CD4-positive, CD25-positive, alpha-beta regulatory T cell (primary cell): ENCODE measurements around the gene DSE. TPM values are rescaled to one million over a fixed set of nuclear protein-coding genes. Genes with fewer than 3 reads are reported as not detected.

Experiments used
- ATAC-seq, 2 donors: fragments of 150-1000 bp; cut with Tn5 transposase; one replicate each; pipeline ENCODE4 v1.10.0; 2021; ENCODE audit warnings: low read depth in 2 of 2, moderate number of reproducible peaks in 2 of 2, moderate library complexity in 1 of 2
- DNase-seq, 3 donors: peaks; one replicate each; pipeline versions ENCODE4 v3.0.0 to v3.0.0-alpha.2; 2012 to 2022; ENCODE audit warnings: mixed read lengths in 1 of 3
- H3K27ac ChIP-seq: one replicate; pipeline ENCODE4 v1.7.0; 2013; ENCODE audit warnings: mild to moderate bottlenecking, low read length; ENCODE audit not compliant: insufficient read depth, poor library complexity, severe bottlenecking
- H3K27me3 ChIP-seq: one replicate; pipeline ENCODE4 v1.7.0; 2013; ENCODE audit warnings: low read length; ENCODE audit not compliant: control insufficient read depth, insufficient read depth
- H3K36me3 ChIP-seq: one replicate; pipeline ENCODE4 v1.7.0; 2013; ENCODE audit warnings: mild to moderate bottlenecking, low read length, moderate library complexity; ENCODE audit not compliant: control insufficient read depth, insufficient read depth
- H3K4me1 ChIP-seq: 2 replicates; pipeline ENCODE4 v1.7.0; 2013; ENCODE audit warnings: mild to moderate bottlenecking, low read length; ENCODE audit not compliant: insufficient read depth, control insufficient read depth, poor library complexity, severe bottlenecking
- H3K4me3 ChIP-seq: one replicate; pipeline ENCODE4 v1.7.0; 2013; ENCODE audit warnings: low read depth, mild to moderate bottlenecking, low read length, moderate library complexity
- H3K9me3 ChIP-seq, 2 experiments: 1 replicate in 1 of 2; 2 replicates in 1 of 2; pipeline ENCODE4 v1.7.0; 2013; ENCODE audit warnings: low read length in 2 of 2, mild to moderate bottlenecking in 1 of 2, moderate library complexity in 1 of 2; ENCODE audit not compliant: control insufficient read depth in 2 of 2
- H3K27ac Mint-ChIP-seq, 3 donors: one replicate each; pipeline ENCODE4 v1.8.0; 2020 to 2022; ENCODE audit warnings: mild to moderate bottlenecking in 3 of 3, mixed read lengths in 3 of 3, moderate library complexity in 2 of 3
- H3K27me3 Mint-ChIP-seq: one replicate; pipeline ENCODE4 v1.8.0; 2022; ENCODE audit warnings: mild to moderate bottlenecking, mixed read lengths
- H3K36me3 Mint-ChIP-seq: one replicate; pipeline ENCODE4 v1.8.0; 2020; ENCODE audit warnings: mixed read lengths
- H3K4me1 Mint-ChIP-seq, 4 donors: one replicate each; pipeline ENCODE4 v1.8.0; 2020 to 2022; ENCODE audit warnings: mixed read lengths in 4 of 4, mild to moderate bottlenecking in 1 of 4
- H3K4me3 Mint-ChIP-seq, 4 donors: one replicate each; pipeline ENCODE4 v1.8.0; 2020 to 2022; ENCODE audit warnings: mild to moderate bottlenecking in 4 of 4, mixed read lengths in 4 of 4, moderate library complexity in 3 of 4
- H3K9me3 Mint-ChIP-seq, 7 donors: one replicate each; pipeline ENCODE4 v1.8.0; 2020 to 2022; ENCODE audit warnings: mixed read lengths in 7 of 7, mild to moderate bottlenecking in 3 of 7, moderate library complexity in 2 of 7
- polyA plus RNA-seq, 4 donors: library from polyadenylated mRNA; unstranded; fragments of 300-500 nt; fragmentation: Illumina TruSeq; gene quantifications; one replicate each; pipeline ENCODE4 v1.2.3, GENCODE V29; 2021
- total RNA-seq: library from RNA; stranded (reverse); gene quantifications from one replicate; pipeline ENCODE4 v1.2.3, GENCODE V29; 2022

DSE gene
- total and polyA plus RNA-seq, 5 donors from 2014 or later = 1.9 to 10.2 (median 3.1) TPM

DNA sequence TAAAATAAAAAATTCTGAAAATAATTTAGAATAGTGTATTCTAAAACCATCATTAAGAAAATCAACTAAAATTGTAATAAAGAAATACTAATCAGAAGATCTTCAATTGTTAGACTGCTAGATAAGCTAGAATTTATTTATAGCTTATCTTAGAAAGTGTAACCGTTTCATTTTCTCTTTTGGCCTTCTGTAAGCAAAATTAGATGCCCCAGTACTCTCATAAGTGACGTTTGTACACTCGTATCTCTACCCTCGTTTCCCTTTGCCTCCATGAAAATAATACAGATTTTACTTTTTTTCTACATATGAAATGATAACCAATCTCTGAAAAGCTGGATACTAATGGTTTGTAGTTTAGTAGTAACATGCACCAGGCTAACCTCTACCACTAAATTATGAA lies 19.8 kb downstream of the DSE start:
- ATAC-seq (no peak), DNase-seq (no peak)
- no peak overlapping the region for H3K4me3 ChIP-seq
- H3K4me1 ChIP-seq = peaks cover 3% of the 10 kb centered on the region
- no peaks in the 10 kb centered on the region for H3K27me3 ChIP-seq
- H3K9me3 ChIP-seq = no peaks in the 10 kb centered on the region
- Mint-ChIP-seq H3K36me3 (no peaks in the 10 kb centered on the region), H3K9me3 (peaks cover 0 to 2% (median 0%) of the 10 kb centered on the region in 7 donors), H3K27me3 (no peaks in the 10 kb centered on the region), H3K4me1 (peaks cover 8 to 33% (median 19%) of the 10 kb centered on the region in 4 donors), H3K27ac (no peak overlapping the region), H3K4me3 (peak overlapping the region in 1 of 4 donors; percentile 74)
- no peak overlapping the region for H3K27ac ChIP-seq
- no peaks in the 10 kb centered on the region for H3K36me3 ChIP-seq

GRCh38 chr6:116392132-116393013 lies 21.6 kb downstream of the DSE start:
- Histone ChIP-seq H3K27ac (no peak overlapping the region), H3K27me3 (no peaks in the 10 kb centered on the region), H3K9me3 (no peaks in the 10 kb centered on the region), H3K4me1 (peaks cover 3% of the 10 kb centered on the region), H3K4me3 (peak overlapping the region; percentile 28), H3K36me3 (no peaks in the 10 kb centered on the region)
- peaks cover 0 to 2% (median 0%) of the 10 kb centered on the region in 7 donors for H3K9me3 Mint-ChIP-seq
- DNase-seq (peak in 1 of 3 donors; percentile 8), ATAC-seq (peak in 1 of 2 donors; percentile 16)
- peaks cover 4% of the 10 kb centered on the region for H3K27me3 Mint-ChIP-seq
- peak overlapping the region in 2 of 3 donors; percentile 22 to 47 for H3K27ac Mint-ChIP-seq
- peak overlapping the region in 1 of 4 donors; percentile 48 for H3K4me3 Mint-ChIP-seq
- peaks cover 8 to 26% (median 19%) of the 10 kb centered on the region in 4 donors for H3K4me1 Mint-ChIP-seq
- no peaks in the 10 kb centered on the region for H3K36me3 Mint-ChIP-seq

DNA sequence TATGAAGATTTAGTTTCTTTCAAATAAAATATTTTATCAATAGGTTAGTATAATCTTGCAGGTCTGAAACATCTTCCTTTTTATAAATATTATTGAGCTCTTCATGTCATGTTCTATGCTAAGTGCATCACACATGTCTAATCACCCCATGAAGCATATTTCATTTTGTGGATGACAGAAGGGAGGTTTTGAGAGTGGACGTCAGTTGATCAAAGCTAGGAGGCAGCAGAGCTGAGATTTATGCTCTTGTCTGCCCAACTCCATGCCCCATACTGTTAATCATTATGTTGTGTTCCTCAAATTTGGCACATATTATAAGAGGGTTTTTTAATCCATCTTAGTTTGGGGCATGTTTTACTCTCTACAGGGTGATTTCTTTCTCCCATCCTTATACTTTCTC lies 22.7 kb downstream of the DSE start:
- H3K27ac ChIP-seq = no peak overlapping the region
- no peak overlapping the region for H3K4me3 Mint-ChIP-seq
- no peaks in the 10 kb centered on the region for H3K36me3 ChIP-seq
- peaks cover 3% of the 10 kb centered on the region for H3K4me1 ChIP-seq
- no peak overlapping the region for H3K4me3 ChIP-seq
- peaks cover 4% of the 10 kb centered on the region for H3K27me3 Mint-ChIP-seq
- H3K4me1 Mint-ChIP-seq = peaks cover 8 to 25% (median 19%) of the 10 kb centered on the region in 4 donors
- H3K9me3 Mint-ChIP-seq = peaks cover 0 to 2% (median 0%) of the 10 kb centered on the region in 7 donors
- DNase-seq (no peak), ATAC-seq (no peak)
- no peaks in the 10 kb centered on the region for H3K9me3 ChIP-seq
- H3K27ac Mint-ChIP-seq = no peak overlapping the region
- no peaks in the 10 kb centered on the region for H3K36me3 Mint-ChIP-seq
- H3K27me3 ChIP-seq = no peaks in the 10 kb centered on the region

GRCh38 chr6:116395647-116396046 lies 24.9 kb downstream of the DSE start:
- Mint-ChIP-seq H3K27me3 (peaks cover 4% of the 10 kb centered on the region), H3K4me1 (peaks cover 7 to 23% (median 16%) of the 10 kb centered on the region in 4 donors), H3K27ac (no peak overlapping the region), H3K36me3 (no peaks in the 10 kb centered on the region), H3K9me3 (peaks cover 0 to 2% (median 0%) of the 10 kb centered on the region in 7 donors), H3K4me3 (no peak overlapping the region)
- H3K4me1 ChIP-seq = peaks cover 3% of the 10 kb centered on the region
- no peak overlapping the region for H3K4me3 ChIP-seq
- H3K27ac ChIP-seq = no peak overlapping the region
- no peak for ATAC-seq
- no peaks in the 10 kb centered on the region for H3K27me3 ChIP-seq
- H3K9me3 ChIP-seq = no peaks in the 10 kb centered on the region
- H3K36me3 ChIP-seq = no peaks in the 10 kb centered on the region
- DNase-seq = no peak

DNA sequence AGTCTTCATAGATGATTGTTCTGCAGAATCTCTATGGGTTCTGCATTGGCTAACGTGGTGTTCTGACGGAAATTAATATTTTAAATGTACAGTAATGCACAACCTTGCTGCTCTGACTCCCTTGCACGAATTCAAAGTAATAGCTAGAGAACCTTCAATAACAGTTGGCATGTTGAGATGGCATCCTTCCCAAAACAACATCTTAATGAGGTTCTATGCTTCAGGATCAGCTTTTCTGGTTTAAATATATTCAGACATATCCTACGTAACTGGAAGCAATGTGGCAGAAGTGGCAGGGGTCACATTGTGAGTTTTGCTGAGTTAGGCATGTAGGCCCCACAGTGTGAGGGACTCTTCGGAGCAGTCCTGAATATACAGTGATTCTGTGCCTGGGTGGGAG lies 25.7 kb downstream of the DSE start:
- no peak overlapping the region for H3K4me3 Mint-ChIP-seq
- ATAC-seq (no peak), DNase-seq (no peak)
- H3K4me1 Mint-ChIP-seq = peaks cover 5 to 18% (median 14%) of the 10 kb centered on the region in 4 donors
- Histone ChIP-seq H3K4me1 (peaks cover 3% of the 10 kb centered on the region), H3K27ac (no peak overlapping the region), H3K36me3 (no peaks in the 10 kb centered on the region), H3K27me3 (no peaks in the 10 kb centered on the region), H3K4me3 (no peak overlapping the region), H3K9me3 (no peaks in the 10 kb centered on the region)
- H3K9me3 Mint-ChIP-seq = peaks cover 0 to 2% (median 0%) of the 10 kb centered on the region in 7 donors
- peaks cover 4% of the 10 kb centered on the region for H3K27me3 Mint-ChIP-seq
- no peaks in the 10 kb centered on the region for H3K36me3 Mint-ChIP-seq
- no peak overlapping the region for H3K27ac Mint-ChIP-seq

DNA sequence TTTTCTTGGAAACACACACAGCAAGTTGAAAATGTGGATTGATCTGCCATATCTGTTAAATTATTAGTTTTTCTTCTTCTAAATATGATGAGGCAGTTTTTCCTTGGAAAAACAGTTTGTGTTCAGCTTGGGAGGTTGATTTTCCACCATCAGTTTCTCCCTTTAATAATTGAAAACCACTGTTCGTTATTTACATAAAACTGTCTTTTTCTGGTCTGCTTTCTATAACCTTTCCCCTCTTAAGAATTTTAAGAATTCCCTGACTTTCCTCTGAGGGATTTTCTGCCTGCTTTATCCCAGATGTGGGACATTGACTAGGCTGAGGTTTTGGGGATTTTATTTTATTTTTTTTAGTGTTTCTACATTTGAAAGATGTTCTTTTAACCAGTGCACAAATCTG lies 27.2 kb downstream of the DSE start:
- Histone ChIP-seq H3K27ac (no peak overlapping the region), H3K36me3 (no peaks in the 10 kb centered on the region), H3K27me3 (no peaks in the 10 kb centered on the region), H3K4me1 (no peaks in the 10 kb centered on the region), H3K4me3 (no peak overlapping the region), H3K9me3 (no peaks in the 10 kb centered on the region)
- Mint-ChIP-seq H3K4me1 (peaks cover 0 to 8% (median 4%) of the 10 kb centered on the region in 4 donors), H3K36me3 (no peaks in the 10 kb centered on the region), H3K27ac (no peak overlapping the region), H3K9me3 (peaks cover 0 to 2% (median 0%) of the 10 kb centered on the region in 7 donors), H3K4me3 (no peak overlapping the region), H3K27me3 (peaks cover 4% of the 10 kb centered on the region)
- ATAC-seq = no peak
- DNase-seq = no peak

- no peaks in the 10 kb centered on the region for H3K36me3 ChIP-seq
- peaks cover 0 to 2% (median 0%) of the 10 kb centered on the region in 7 donors for H3K9me3 Mint-ChIP-seq
- no peak overlapping the region for H3K27ac ChIP-seq
- no peak overlapping the region for H3K4me3 Mint-ChIP-seq
- no peaks in the 10 kb centered on the region for H3K27me3 ChIP-seq
- no peaks in the 10 kb centered on the region for H3K9me3 ChIP-seq
- no peak overlapping the region for H3K27ac Mint-ChIP-seq
- H3K4me1 Mint-ChIP-seq = peaks cover 0 to 4% (median under 1%) of the 10 kb centered on the region in 4 donors
- no peaks in the 10 kb centered on the region for H3K36me3 Mint-ChIP-seq
- H3K4me3 ChIP-seq = no peak overlapping the region
- no peak for DNase-seq
- no peak for ATAC-seq
- peaks cover 4% of the 10 kb centered on the region for H3K27me3 Mint-ChIP-seq
- H3K4me1 ChIP-seq = no peaks in the 10 kb centered on the region
Measured at GRCh38 chr6:116398316-116399010, 27.7 kb downstream of the DSE start.
